GM23338 (cell line): ENCODE results near the gene ZMYM4. TPM values are rescaled to one million over a fixed set of nuclear protein-coding genes. Genes with fewer than 3 reads are reported as not detected.

Experiments used
- ATAC-seq: fragments of 200-7000 bp; cut with Tn5 transposase; 3 replicates; pipeline ENCODE4 v1.9.1; 2020
- DNase-seq: peaks from one replicate; pipeline ENCODE4 v3.0.0-alpha.2; 2015; ENCODE audit warnings: low spot score
- H2AFZ ChIP-seq: fragments of 200-600 bp; sonication (generic); 2 replicates; pipeline ENCODE4 v1.8.0; 2016; ENCODE audit warnings: antibody characterized with exemption, mild to moderate bottlenecking, moderate library complexity
- H3F3A ChIP-seq: fragments of 200-600 bp; sonication (generic); replicated peaks from 2 replicates; pipeline ENCODE4 v1.8.0; 2017; ENCODE audit warnings: antibody characterized with exemption, mixed run types, low read depth
- H3K27ac ChIP-seq: fragments of 200-600 bp; sonication (generic); 2 replicates; pipeline ENCODE4 v1.6.1; 2016; ENCODE audit warnings: low read depth
- H3K27me3 ChIP-seq: fragments of 200-600 bp; sonication (generic); 2 replicates; pipeline ENCODE4 v1.8.0; 2016; ENCODE audit warnings: mild to moderate bottlenecking, mixed run types, moderate library complexity; ENCODE audit not compliant: insufficient read depth
- H3K36me3 ChIP-seq: fragments of 200-600 bp; sonication (generic); 2 replicates; pipeline ENCODE4 v1.8.0; 2016; ENCODE audit warnings: mild to moderate bottlenecking; ENCODE audit not compliant: insufficient read depth
- H3K4me1 ChIP-seq: fragments of 200-600 bp; sonication (generic); 2 replicates; pipeline ENCODE4 v1.8.0; 2016; ENCODE audit warnings: mild to moderate bottlenecking, moderate library complexity; ENCODE audit not compliant: insufficient read depth
- H3K4me2 ChIP-seq: fragments of 200-600 bp; sonication (generic); 2 replicates; pipeline ENCODE4 v1.7.1; 2017; ENCODE audit warnings: mixed run types
- H3K4me3 ChIP-seq: fragments of 200-600 bp; sonication (generic); 2 replicates; pipeline ENCODE4 v1.6.1; 2016; ENCODE audit warnings: mixed run types
- H3K79me2 ChIP-seq: fragments of 200-600 bp; sonication (generic); replicated peaks from 2 replicates; pipeline ENCODE4 v1.8.0; 2017; ENCODE audit warnings: mild to moderate bottlenecking; ENCODE audit not compliant: insufficient read depth
- H3K9me2 ChIP-seq: fragments of 200-600 bp; sonication (generic); 2 replicates; pipeline ENCODE4 v1.8.0; 2017; ENCODE audit not compliant: insufficient read depth
- H4K20me1 ChIP-seq: fragments of 200-600 bp; sonication (generic); replicated peaks from 2 replicates; pipeline ENCODE4 v1.8.0; 2017; ENCODE audit warnings: mild to moderate bottlenecking; ENCODE audit not compliant: insufficient read depth
- H3K27ac Mint-ChIP-seq: 2 replicates; pipeline ENCODE4 v1.8.0; 2020; ENCODE audit warnings: inconsistent platforms, mild to moderate bottlenecking, moderate library complexity, mixed read lengths
- H3K27me3 Mint-ChIP-seq: 3 replicates; pipeline ENCODE4 v1.8.0; 2022; ENCODE audit warnings: low read depth, mild to moderate bottlenecking, moderate library complexity, mixed read lengths, inconsistent platforms; ENCODE audit not compliant: insufficient read depth, poor library complexity
- H3K36me3 Mint-ChIP-seq: 3 replicates; pipeline ENCODE4 v1.8.0; 2021; ENCODE audit warnings: low read depth, mild to moderate bottlenecking, inconsistent platforms, moderate library complexity, mixed read lengths
- H3K4me1 Mint-ChIP-seq: 3 replicates; pipeline ENCODE4 v1.8.0; 2020; ENCODE audit warnings: mild to moderate bottlenecking, inconsistent platforms, mixed read lengths
- H3K4me3 Mint-ChIP-seq: 3 replicates; pipeline ENCODE4 v1.8.0; 2021; ENCODE audit warnings: moderate library complexity, mild to moderate bottlenecking, inconsistent platforms, mixed read lengths
- H3K9me3 Mint-ChIP-seq: 3 replicates; pipeline ENCODE4 v1.8.0; 2020; ENCODE audit warnings: moderate library complexity, mild to moderate bottlenecking, inconsistent platforms, mixed read lengths
- CREB1 ChIP-seq: fragments of 250-450 bp; sonication (Bioruptor Pico); IDR thresholded peaks from 2 replicates; pipeline ENCODE4 v1.5.0; 2020; ENCODE audit warnings: low read depth, mild to moderate bottlenecking, moderate library complexity
- ZNF114 ChIP-seq: fragments of 250-450 bp; sonication (Bioruptor Pico); IDR thresholded peaks from 2 replicates; pipeline ENCODE4 v1.5.0; 2020; ENCODE audit warnings: mild to moderate bottlenecking, moderate library complexity
- polyA plus RNA-seq: library from polyadenylated mRNA; unstranded; fragments of >200 nt; fragmentation: Nextera tagmentation; extraction: Ambion mirVana; gene quantifications from 2 replicates; pipeline ENCODE4 v1.2.1, GENCODE V29; 2016
- total RNA-seq: library from RNA; depleted of rRNA; stranded (reverse); fragments of >200 nt; shearing (Covaris generic); gene quantifications from 2 replicates; pipeline ENCODE4 v1.2.3, GENCODE V29; 2014
- TF ChIP-seq, protein P1 (sequence below): IDR thresholded peaks from one replicate; pipeline ENCODE4 v1.6.1; 2018; ENCODE audit warnings: antibody characterized with exemption; ENCODE audit not compliant: unreplicated experiment
- TF ChIP-seq, protein P2 (sequence below): fragments of 250-450 bp; sonication (Bioruptor Pico); IDR thresholded peaks from 2 replicates; pipeline ENCODE4 v1.5.0; 2020; ENCODE audit warnings: mild to moderate bottlenecking, moderate library complexity

The ZMYM4 gene
- total and polyA plus RNA-seq, 2 experiments from 2014 or later, result 65.4 to 68.5 TPM

DNA sequence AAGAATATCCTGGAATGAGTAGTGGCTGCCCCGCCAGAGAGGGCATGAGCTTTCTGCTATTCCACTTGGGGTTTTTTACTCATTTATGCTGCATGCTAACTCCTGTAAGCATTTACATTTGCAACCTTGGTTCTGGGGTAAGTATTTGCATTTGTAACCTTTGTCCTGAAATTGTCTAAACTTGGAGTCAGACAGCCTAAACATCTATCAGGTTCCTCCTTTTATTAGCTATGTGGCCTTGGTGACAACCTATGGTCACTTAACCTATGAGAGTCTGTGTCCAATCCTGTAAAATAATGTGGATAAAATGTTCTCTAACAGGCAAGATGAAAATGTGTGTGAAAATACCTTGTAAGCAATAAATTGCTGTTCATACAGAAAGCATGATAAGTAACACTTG is 8.9 kb upstream of the ZMYM4 start (continued):
- TF ChIP-seq, protein P1, sequence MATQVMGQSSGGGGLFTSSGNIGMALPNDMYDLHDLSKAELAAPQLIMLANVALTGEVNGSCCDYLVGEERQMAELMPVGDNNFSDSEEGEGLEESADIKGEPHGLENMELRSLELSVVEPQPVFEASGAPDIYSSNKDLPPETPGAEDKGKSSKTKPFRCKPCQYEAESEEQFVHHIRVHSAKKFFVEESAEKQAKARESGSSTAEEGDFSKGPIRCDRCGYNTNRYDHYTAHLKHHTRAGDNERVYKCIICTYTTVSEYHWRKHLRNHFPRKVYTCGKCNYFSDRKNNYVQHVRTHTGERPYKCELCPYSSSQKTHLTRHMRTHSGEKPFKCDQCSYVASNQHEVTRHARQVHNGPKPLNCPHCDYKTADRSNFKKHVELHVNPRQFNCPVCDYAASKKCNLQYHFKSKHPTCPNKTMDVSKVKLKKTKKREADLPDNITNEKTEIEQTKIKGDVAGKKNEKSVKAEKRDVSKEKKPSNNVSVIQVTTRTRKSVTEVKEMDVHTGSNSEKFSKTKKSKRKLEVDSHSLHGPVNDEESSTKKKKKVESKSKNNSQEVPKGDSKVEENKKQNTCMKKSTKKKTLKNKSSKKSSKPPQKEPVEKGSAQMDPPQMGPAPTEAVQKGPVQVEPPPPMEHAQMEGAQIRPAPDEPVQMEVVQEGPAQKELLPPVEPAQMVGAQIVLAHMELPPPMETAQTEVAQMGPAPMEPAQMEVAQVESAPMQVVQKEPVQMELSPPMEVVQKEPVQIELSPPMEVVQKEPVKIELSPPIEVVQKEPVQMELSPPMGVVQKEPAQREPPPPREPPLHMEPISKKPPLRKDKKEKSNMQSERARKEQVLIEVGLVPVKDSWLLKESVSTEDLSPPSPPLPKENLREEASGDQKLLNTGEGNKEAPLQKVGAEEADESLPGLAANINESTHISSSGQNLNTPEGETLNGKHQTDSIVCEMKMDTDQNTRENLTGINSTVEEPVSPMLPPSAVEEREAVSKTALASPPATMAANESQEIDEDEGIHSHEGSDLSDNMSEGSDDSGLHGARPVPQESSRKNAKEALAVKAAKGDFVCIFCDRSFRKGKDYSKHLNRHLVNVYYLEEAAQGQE, result no peak
- TF ChIP-seq, protein P2, sequence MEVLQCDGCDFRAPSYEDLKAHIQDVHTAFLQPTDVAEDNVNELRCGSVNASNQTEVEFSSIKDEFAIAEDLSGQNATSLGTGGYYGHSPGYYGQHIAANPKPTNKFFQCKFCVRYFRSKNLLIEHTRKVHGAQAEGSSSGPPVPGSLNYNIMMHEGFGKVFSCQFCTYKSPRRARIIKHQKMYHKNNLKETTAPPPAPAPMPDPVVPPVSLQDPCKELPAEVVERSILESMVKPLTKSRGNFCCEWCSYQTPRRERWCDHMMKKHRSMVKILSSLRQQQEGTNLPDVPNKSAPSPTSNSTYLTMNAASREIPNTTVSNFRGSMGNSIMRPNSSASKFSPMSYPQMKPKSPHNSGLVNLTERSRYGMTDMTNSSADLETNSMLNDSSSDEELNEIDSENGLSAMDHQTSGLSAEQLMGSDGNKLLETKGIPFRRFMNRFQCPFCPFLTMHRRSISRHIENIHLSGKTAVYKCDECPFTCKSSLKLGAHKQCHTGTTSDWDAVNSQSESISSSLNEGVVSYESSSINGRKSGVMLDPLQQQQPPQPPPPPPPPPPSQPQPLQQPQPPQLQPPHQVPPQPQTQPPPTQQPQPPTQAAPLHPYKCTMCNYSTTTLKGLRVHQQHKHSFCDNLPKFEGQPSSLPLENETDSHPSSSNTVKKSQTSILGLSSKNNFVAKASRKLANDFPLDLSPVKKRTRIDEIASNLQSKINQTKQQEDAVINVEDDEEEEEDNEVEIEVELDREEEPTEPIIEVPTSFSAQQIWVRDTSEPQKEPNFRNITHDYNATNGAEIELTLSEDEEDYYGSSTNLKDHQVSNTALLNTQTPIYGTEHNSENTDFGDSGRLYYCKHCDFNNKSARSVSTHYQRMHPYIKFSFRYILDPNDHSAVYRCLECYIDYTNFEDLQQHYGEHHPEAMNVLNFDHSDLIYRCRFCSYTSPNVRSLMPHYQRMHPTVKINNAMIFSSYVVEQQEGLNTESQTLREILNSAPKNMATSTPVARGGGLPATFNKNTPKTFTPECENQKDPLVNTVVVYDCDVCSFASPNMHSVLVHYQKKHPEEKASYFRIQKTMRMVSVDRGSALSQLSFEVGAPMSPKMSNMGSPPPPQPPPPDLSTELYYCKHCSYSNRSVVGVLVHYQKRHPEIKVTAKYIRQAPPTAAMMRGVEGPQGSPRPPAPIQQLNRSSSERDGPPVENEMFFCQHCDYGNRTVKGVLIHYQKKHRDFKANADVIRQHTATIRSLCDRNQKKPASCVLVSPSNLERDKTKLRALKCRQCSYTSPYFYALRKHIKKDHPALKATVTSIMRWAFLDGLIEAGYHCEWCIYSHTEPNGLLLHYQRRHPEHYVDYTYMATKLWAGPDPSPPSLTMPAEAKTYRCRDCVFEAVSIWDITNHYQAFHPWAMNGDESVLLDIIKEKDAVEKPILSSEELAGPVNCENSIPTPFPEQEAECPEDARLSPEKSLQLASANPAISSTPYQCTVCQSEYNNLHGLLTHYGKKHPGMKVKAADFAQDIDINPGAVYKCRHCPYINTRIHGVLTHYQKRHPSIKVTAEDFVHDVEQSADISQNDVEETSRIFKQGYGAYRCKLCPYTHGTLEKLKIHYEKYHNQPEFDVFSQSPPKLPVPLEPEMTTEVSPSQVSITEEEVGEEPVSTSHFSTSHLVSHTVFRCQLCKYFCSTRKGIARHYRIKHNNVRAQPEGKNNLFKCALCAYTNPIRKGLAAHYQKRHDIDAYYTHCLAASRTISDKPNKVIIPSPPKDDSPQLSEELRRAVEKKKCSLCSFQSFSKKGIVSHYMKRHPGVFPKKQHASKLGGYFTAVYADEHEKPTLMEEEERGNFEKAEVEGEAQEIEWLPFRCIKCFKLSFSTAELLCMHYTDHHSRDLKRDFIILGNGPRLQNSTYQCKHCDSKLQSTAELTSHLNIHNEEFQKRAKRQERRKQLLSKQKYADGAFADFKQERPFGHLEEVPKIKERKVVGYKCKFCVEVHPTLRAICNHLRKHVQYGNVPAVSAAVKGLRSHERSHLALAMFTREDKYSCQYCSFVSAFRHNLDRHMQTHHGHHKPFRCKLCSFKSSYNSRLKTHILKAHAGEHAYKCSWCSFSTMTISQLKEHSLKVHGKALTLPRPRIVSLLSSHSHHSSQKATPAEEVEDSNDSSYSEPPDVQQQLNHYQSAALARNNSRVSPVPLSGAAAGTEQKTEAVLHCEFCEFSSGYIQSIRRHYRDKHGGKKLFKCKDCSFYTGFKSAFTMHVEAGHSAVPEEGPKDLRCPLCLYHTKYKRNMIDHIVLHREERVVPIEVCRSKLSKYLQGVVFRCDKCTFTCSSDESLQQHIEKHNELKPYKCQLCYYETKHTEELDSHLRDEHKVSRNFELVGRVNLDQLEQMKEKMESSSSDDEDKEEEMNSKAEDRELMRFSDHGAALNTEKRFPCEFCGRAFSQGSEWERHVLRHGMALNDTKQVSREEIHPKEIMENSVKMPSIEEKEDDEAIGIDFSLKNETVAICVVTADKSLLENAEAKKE (CRISPR knock-in tag), result no peak

DNA sequence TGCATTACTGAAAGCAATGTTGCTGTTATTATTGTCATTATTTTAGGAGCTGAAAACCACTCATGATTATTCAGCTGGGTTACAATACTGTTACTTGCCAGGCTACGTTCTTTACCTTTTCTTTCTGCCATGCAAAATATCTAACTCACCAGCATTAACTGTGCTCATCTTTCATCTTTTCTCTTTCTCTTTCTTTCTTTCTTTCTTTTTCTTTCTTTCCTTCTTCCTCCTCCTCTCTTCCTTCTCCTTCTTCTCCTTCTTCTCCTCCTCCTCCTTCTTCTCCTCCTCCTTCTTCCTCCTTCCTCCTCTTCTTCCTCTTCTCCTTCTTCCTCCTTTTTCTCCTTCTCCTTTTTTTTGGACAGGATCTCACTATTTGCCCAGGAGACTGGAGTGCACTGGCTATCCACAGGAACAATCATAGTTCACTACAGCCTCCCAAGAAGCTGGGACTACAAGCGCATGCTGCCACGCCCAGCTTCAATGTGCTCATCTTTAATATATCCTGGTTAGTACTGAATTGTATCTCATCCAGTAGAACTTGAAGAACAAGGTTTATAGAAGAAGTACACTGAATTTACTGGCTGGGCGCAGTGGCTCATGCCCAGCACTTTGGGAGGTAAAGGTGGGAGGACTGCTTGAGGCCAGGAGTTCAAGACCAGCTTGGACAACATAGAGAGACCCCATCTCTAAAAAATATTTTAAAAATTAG is 6.9 kb upstream of the ZMYM4 start:
- Histone ChIP-seq H3K4me2 (no peak overlapping the region), H2AFZ (no peak overlapping the region; the same call in 1 of the 2 replicates), H3K9me2 (no peaks in the 10 kb centered on the region), H3F3A (no peaks in the 10 kb centered on the region), H3K36me3 (no peaks in the 10 kb centered on the region), H3K4me1 (peaks cover 12% of the 10 kb centered on the region; the same call in 1 of the 2 replicates), H4K20me1 (no peaks in the 10 kb centered on the region), H3K27me3 (no peaks in the 10 kb centered on the region), H3K79me2 (no peaks in the 10 kb centered on the region), H3K4me3 (no peak overlapping the region), H3K27ac (no peak overlapping the region)
- H3K4me3 Mint-ChIP-seq, result no peak overlapping the region
- H3K27ac Mint-ChIP-seq, result no peak overlapping the region
- peaks cover 7% of the 10 kb centered on the region for H3K4me1 Mint-ChIP-seq
- no peaks in the 10 kb centered on the region for H3K27me3 Mint-ChIP-seq
- ATAC-seq (no peak), DNase-seq (no peak)
- no peaks in the 10 kb centered on the region for H3K36me3 Mint-ChIP-seq
- peaks cover under 1% of the 10 kb centered on the region; the same call in 1 of the 3 replicates for H3K9me3 Mint-ChIP-seq
- TF ChIP-seq CREB1 (no peak), ZNF114 (no peak)
- TF ChIP-seq, protein P2 (CRISPR knock-in tag), result no peak
